Measurements from ENCODE around the gene DGKB. TPM values are rescaled to one million over a fixed set of nuclear protein-coding genes. Genes with fewer than 3 reads are reported as not detected.

Gene DGKB
- total RNA-seq, 1 donor from 2014 or later: 0.99 TPM

DNA sequence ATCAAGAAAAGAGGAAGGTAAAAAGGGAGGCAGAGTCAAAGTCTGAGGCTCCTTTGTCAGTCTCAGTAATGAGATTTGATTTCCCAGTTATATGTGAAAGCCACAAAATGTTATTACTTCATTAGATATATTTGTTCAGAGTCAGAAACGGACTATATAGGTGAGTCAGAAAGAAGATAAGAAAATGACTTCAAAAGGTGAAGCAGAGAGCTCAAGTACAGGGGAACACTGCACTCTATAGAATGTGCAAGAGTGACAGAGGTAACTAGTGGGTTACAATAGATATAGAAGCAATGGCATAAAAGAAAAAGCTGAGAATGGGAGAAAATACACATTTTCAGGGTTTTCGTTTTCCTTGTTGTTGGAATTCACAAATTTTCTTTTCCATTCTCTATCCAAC is 43.3 kb downstream of the DGKB start:
- no peak for DNase-seq (ENCODE audit: low spot score)

- no peak for DNase-seq (ENCODE audit: low spot score)
Measured at GRCh38 chr7:14858866-14859265, 43.7 kb downstream of the DGKB start.

DNA sequence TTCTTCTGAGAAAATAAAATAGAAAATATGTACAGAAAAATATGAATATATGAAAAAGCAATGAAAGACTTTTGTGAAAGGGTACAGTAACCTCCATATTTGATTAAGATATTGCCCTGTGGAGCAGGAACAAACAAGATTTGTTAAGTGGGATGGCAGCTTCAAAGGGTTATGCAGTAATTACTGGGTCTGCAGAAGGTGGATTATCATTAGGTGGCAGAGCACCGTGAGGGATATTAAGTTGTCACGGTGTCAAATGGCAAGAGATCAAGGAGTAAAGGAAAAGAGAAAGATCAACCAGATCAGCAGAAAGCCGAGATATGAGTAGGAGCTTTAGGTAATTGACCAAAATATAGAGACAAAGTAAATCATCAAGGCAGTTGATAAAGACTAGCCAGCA is 44.1 kb downstream of the DGKB start:
- no peak for DNase-seq (ENCODE audit: low spot score)

- no peak for DNase-seq (ENCODE audit: low spot score)
Measured at GRCh38 chr7:14855033-14855794, 47.3 kb downstream of the DGKB start.

DNA sequence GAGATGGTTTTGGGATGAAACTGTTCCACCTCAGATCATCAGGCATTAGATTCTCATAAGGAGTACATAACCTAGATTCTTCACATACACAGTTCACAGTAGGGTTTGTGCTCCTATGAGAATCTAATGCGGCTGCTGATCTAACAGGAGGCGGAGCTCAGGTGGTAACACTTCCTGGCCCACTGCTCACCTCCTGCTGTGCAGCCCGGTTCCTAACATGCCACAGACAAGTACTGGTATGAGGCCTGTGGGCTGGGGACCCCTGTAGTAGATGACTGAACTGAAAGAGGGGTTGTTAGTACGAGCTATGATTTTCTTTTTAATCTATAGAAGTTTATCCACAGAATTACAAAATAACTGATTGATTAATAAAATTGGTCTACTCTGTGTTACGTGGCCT is 48.1 kb downstream of the DGKB start:
- DNase-seq (ENCODE audit: low spot score): no peak

DNA sequence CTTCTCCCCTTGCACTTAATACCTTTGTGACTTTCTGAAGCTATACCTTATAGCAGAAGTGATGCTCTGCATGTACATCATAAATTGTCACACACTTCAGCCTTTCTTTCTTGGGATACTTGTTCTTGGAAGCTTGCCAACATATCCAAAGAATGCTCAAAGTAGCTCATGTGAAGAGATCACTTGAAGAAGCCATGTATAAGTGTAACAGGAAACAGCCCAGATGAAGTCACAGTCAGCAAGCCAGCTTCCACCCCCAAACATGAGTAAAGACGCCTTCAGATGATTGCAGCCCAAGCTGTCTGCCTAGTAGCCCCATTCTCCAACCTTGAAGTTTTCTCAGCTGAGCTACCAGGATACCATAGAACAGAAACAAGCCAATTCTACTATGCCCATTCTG is 50.9 kb downstream of the DGKB start:
- no peak for DNase-seq (ENCODE audit: low spot score)

DNA sequence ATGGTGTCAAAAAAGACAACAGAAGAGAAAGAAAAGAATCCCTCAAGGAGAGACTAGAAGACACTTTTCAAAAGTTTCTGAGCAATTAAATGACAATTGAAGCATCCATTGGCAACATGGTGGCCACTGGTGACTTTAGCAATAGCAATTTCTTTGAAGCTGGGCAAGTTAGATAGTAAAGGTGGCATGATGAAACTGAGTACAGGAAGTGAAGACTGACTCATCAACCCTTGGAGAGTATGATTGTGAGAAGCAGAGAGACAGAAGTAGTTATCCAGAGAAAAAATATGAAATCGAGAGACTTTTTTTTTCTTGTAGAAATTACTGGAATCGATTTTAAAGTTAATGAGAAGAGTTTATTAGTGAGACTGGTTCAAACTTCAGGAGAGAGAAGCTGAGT is 52.5 kb downstream of the DGKB start:
- no peak for DNase-seq (ENCODE audit: low spot score)

DNA sequence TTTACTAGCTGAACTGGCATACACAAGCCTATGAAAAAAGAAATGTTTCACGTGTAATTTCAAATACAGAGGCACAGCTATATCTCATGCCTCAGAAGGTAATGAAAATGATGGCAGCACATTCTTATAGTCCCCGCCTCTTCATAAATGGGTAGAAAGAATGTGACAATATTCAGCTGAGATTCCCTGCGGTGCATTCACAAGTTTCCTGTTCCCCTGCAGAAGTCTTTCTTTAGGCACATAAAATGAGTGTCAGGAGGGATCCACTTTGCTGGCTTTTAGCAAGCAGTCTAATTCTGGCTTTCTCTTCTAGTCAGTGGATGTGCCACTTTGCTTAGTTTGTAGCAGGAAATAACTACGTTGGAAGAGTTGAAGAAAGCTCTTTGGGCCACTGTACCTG is 56.1 kb downstream of the DGKB start:
- no peak for DNase-seq (ENCODE audit: low spot score)

GRCh38 chr7:14843755-14844154 is 58.8 kb downstream of the DGKB start:
- DNase-seq (ENCODE audit: low spot score): no peak

- DNase-seq (ENCODE audit: low spot score): no peak
Measured at GRCh38 chr7:14842523-14842922, 60.0 kb downstream of the DGKB start.

GRCh38 chr7:14841869-14842268 is 60.7 kb downstream of the DGKB start:
- no peak for DNase-seq (ENCODE audit: low spot score)

GRCh38 chr7:14841086-14841485 is 61.5 kb downstream of the DGKB start:
- no peak for DNase-seq (ENCODE audit: low spot score)

DNA sequence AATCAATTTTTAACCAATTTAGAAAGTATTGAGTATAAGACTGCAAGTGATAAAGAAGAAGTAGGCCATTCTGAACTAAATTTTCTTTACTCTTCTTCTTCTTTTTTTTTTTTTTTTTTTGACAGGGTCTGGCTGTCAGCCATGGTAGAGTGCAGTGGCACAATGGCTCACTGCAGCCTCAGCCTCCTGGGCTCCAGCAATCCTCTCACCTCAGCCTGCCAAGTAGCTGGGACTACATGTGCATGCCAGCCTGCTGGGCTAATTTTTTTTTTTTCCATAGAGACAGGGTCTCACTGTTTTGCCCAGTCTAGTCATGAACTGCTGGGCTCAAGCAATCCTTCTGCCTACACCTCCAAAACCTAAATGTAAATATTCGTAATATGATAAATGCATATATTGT is 63.2 kb downstream of the DGKB start:
- no peak for DNase-seq (ENCODE audit: low spot score)

DNA sequence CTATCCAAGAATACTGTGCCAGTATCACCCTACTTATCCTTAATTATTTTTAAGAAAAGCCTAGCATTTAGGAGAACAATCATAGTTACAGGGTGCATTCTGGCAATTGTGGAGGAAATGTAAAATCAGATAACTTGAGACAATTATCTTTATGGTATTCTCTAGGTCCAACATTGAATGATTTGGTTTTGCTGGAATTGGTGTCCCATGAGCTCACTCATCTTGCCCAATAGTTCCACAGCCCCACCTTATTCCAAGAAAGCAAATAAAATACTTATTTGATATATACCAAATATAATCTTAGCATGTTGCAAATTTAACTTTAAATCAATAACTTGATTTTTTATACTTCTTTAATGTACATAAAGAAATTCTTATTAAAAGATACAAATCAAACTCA is 65.3 kb downstream of the DGKB start:
- DNase-seq (ENCODE audit: low spot score): no peak

DNA sequence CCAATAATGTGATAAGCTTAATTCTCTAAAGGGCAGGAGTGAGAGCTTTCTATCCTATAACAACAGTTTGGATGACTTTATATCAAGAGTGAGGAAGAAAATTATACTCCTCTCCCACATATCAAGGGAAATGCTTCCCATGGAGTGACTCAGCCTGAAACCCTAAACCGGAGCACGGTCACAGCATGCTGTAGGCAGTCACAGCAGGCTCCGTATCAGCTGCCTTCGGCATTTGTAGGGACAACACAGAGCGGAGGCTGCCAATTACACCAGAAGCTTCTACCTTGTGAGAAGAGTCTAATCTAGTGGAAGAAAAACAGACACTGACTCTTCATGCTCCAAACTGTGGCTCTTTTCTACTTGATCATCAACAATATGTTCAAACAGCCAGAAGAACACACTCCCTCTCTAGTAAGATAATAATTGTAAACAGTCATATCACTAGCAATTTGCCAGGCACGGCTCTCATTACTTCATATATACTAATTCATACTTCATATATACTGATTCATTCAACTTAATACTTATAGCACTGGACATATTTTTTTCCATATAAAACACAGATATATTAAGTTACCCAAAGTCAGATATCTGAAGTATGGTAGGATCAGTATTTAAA is 65.9 kb downstream of the DGKB start:
- no peak for DNase-seq (ENCODE audit: low spot score)

- no peak for DNase-seq (ENCODE audit: low spot score)
Measured at GRCh38 chr7:14836006-14836405, 66.5 kb downstream of the DGKB start.

GRCh38 chr7:14835384-14835783 is 67.2 kb downstream of the DGKB start:
- DNase-seq (ENCODE audit: low spot score): no peak

DNA sequence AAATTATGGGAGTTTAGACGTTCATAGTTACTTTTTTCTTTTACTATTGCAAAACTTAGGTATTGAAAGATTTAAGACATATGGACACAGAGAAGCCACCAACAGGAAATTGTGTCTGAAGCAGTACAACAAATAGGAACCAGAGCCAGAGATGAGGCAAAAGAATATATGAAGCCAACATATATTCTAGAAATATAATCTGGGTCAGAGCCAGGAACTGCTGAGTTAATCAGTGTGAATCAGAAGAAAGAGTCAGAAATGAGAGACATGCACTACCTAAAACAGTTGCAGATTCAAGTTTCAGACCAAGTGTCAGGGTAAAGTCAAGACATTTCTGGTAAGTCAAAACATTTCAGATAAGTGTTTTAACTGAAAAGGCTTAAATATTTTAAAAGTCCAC is 67.7 kb downstream of the DGKB start:
- no peak for DNase-seq (ENCODE audit: low spot score)

- DNase-seq (ENCODE audit: low spot score): no peak
Measured at GRCh38 chr7:14834456-14834855, 68.1 kb downstream of the DGKB start.

- DNase-seq (ENCODE audit: low spot score): no peak
Measured at GRCh38 chr7:14833707-14834106, 68.8 kb downstream of the DGKB start.

- DNase-seq (ENCODE audit: low spot score): no peak
Measured at GRCh38 chr7:14828053-14828452, 74.5 kb downstream of the DGKB start.

DNA sequence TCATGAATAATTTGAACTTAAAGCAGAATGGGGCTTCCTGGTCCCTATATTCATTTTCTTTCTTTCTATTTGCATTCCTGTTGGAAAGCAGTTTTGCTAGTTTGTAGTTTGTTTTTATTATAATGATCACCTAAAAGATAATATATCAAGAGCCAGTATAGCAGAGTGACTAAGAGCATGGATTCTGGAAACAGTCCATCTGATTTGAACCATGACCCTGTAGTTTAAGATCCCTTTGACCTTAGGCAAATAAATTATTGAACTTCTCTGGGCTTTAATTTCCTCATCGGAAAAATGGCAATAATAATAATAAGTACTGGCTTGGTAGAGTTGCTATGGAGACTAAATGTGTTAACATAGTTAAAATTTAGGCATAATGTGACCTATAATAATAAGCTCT is 76.1 kb downstream of the DGKB start:
- no peak for DNase-seq (ENCODE audit: low spot score)

- no peak for DNase-seq (ENCODE audit: low spot score)
Measured at GRCh38 chr7:14825912-14826311, 76.6 kb downstream of the DGKB start.

GRCh38 chr7:14822481-14822854 is 80.1 kb downstream of the DGKB start:
- DNase-seq (ENCODE audit: low spot score): no peak
